HG02973 (cell line): Measurements from ENCODE around the gene ZFYVE1.

Experiments
- ATAC-seq: cut with Tn5 transposase; IDR thresholded peaks from one replicate; pipeline ENCODE4 v1.9.1; 2021; ENCODE audit warnings: moderate library complexity; ENCODE audit not compliant: unreplicated experiment

Gene ZFYVE1

GRCh38 chr14:72925171-72925759 lies 101.6 kb downstream of the ZFYVE1 start:
- no peak for ATAC-seq

GRCh38 chr14:72924337-72924736 lies 102.6 kb downstream of the ZFYVE1 start:
- ATAC-seq, result no peak

- ATAC-seq, result no peak
Measured at GRCh38 chr14:72921396-72921795, 105.5 kb downstream of the ZFYVE1 start.

DNA sequence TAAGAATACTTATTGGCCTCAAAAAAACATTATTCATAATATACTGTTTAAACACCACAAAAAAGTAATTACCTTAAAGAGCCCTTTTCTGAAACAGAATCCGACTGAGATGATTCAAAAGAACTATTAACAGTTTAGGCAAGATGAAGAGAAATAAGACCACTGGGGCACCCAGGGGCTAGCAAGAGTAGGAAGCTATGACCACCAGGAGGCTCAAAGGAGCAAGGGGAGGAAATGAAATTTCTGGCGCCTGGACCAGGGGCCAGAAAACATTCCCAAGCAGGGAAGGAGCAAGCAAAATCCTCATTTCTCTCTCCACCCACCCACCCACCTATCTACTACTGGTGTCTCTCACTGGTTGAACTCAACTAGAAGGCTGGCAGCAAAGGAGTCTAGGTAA lies 106.9 kb downstream of the ZFYVE1 start:
- no peak for ATAC-seq
